ENCODE results near the gene UNC119. TPM values are rescaled to one million over a fixed set of nuclear protein-coding genes. Genes with fewer than 3 reads are reported as not detected.
"Not testable (repeated sequence)": the region's sequence is repeated elsewhere in the genome, so short reads cannot be mapped to it uniquely, and the experiment has no call there.

UNC119 gene
- total RNA-seq, 2 donors from 2014 or later, result 53.0 to 56.6 TPM

GRCh38 chr17:28534740-28535375, 17.6 kb downstream of the UNC119 start:
- Mint-ChIP-seq H3K9me3 (no peaks in the 10 kb centered on the region), H3K36me3 (no peaks in the 10 kb centered on the region), H3K27ac (no peak overlapping the region)
- DNase-seq (ENCODE audit: low spot score in 2 of 2) (no peak), ATAC-seq (no peak)

- Mint-ChIP-seq H3K36me3 (no peaks in the 10 kb centered on the region), H3K27ac (no peak overlapping the region), H3K9me3 (no peaks in the 10 kb centered on the region)
- no peak for DNase-seq (ENCODE audit: low spot score in 2 of 2)
- no peak for ATAC-seq
Measured at GRCh38 chr17:28533091-28533807, 19.2 kb downstream of the UNC119 start.

GRCh38 chr17:28532050-28532960, 20.1 kb downstream of the UNC119 start:
- DNase-seq (ENCODE audit: low spot score in 2 of 2) (no peak), ATAC-seq (no peak)
- H3K36me3 Mint-ChIP-seq, result no peaks in the 10 kb centered on the region
- H3K9me3 Mint-ChIP-seq, result no peaks in the 10 kb centered on the region
- H3K27ac Mint-ChIP-seq, result no peak overlapping the region

GRCh38 chr17:28530926-28531325, 21.5 kb downstream of the UNC119 start:
- DNase-seq (ENCODE audit: low spot score in 2 of 2), result no peak
- no peak for ATAC-seq
- Mint-ChIP-seq H3K9me3 (no peaks in the 10 kb centered on the region), H3K36me3 (no peaks in the 10 kb centered on the region), H3K27ac (no peak overlapping the region)

- DNase-seq (ENCODE audit: low spot score in 2 of 2), result no peak
- H3K27ac Mint-ChIP-seq, result no peak overlapping the region
- no peaks in the 10 kb centered on the region for H3K36me3 Mint-ChIP-seq
- no peak for ATAC-seq
- H3K9me3 Mint-ChIP-seq, result no peaks in the 10 kb centered on the region
Measured at GRCh38 chr17:28530250-28530649, 22.2 kb downstream of the UNC119 start.

- H3K27ac Mint-ChIP-seq, result no peak overlapping the region
- DNase-seq (ENCODE audit: low spot score in 2 of 2) (no peak), ATAC-seq (no peak)
- no peaks in the 10 kb centered on the region for H3K36me3 Mint-ChIP-seq
- no peaks in the 10 kb centered on the region for H3K9me3 Mint-ChIP-seq
Measured at GRCh38 chr17:28529013-28529400, 23.4 kb downstream of the UNC119 start.

- DNase-seq (ENCODE audit: low spot score in 2 of 2) (no peak), ATAC-seq (no peak)
- Mint-ChIP-seq H3K27ac (no peak overlapping the region), H3K36me3 (no peaks in the 10 kb centered on the region), H3K9me3 (no peaks in the 10 kb centered on the region)
Measured at GRCh38 chr17:28528327-28529012, 24.0 kb downstream of the UNC119 start.

- no peak for ATAC-seq
- Mint-ChIP-seq H3K27ac (no peak overlapping the region), H3K36me3 (no peaks in the 10 kb centered on the region), H3K9me3 (no peaks in the 10 kb centered on the region)
- no peak for DNase-seq (ENCODE audit: low spot score in 2 of 2)
Measured at GRCh38 chr17:28527859-28528258, 24.6 kb downstream of the UNC119 start.

GRCh38 chr17:28527181-28527681, 25.2 kb downstream of the UNC119 start:
- ATAC-seq (no peak), DNase-seq (ENCODE audit: low spot score in 2 of 2) (no peak)
- no peaks in the 10 kb centered on the region for H3K36me3 Mint-ChIP-seq
- H3K27ac Mint-ChIP-seq, result no peak overlapping the region
- no peaks in the 10 kb centered on the region for H3K9me3 Mint-ChIP-seq

- DNase-seq (ENCODE audit: low spot score in 2 of 2) (no peak), ATAC-seq (no peak)
- no peaks in the 10 kb centered on the region for H3K36me3 Mint-ChIP-seq
- no peaks in the 10 kb centered on the region for H3K9me3 Mint-ChIP-seq
- peak overlapping the region in 1 of 2 donors; percentile 55 for H3K27ac Mint-ChIP-seq
Measured at GRCh38 chr17:28526381-28526780, 26.0 kb downstream of the UNC119 start.

GRCh38 chr17:28524476-28525424, 27.7 kb downstream of the UNC119 start:
- ATAC-seq, result no peak
- no peaks in the 10 kb centered on the region for H3K36me3 Mint-ChIP-seq
- H3K9me3 Mint-ChIP-seq, result no peaks in the 10 kb centered on the region
- H3K27ac Mint-ChIP-seq, result peak overlapping the region in 1 of 2 donors; percentile 37
- no peak for DNase-seq (ENCODE audit: low spot score in 2 of 2)

- DNase-seq (ENCODE audit: low spot score in 2 of 2) (no peak), ATAC-seq (no peak)
- H3K27ac Mint-ChIP-seq, result peak overlapping the region; percentile 19 to 37
- H3K36me3 Mint-ChIP-seq, result no peaks in the 10 kb centered on the region
- no peaks in the 10 kb centered on the region for H3K9me3 Mint-ChIP-seq
Measured at GRCh38 chr17:28523876-28524275, 28.5 kb downstream of the UNC119 start.

GRCh38 chr17:28523186-28523585, 29.2 kb downstream of the UNC119 start:
- no peak for DNase-seq (ENCODE audit: low spot score in 2 of 2)
- H3K36me3 Mint-ChIP-seq, result no peaks in the 10 kb centered on the region
- ATAC-seq, result no peak
- H3K9me3 Mint-ChIP-seq, result no peaks in the 10 kb centered on the region
- H3K27ac Mint-ChIP-seq, result peak overlapping the region in 1 of 2 donors; percentile 19

GRCh38 chr17:28522281-28522680, 30.1 kb downstream of the UNC119 start:
- ATAC-seq; H3K9me3 Mint-ChIP-seq; H3K27ac Mint-ChIP-seq; DNase-seq (ENCODE audit: low spot score in 2 of 2); H3K36me3 Mint-ChIP-seq: not testable (repeated sequence)

- DNase-seq (ENCODE audit: low spot score in 2 of 2), result no peak
- no peaks in the 10 kb centered on the region for H3K9me3 Mint-ChIP-seq
Measured at GRCh38 chr17:28521311-28522085, 30.9 kb downstream of the UNC119 start.

More at GRCh38 chr17:28521311-28522085, 30.9 kb downstream of the UNC119 start:
- no peak for ATAC-seq
- Mint-ChIP-seq H3K27ac (no peak overlapping the region), H3K36me3 (no peaks in the 10 kb centered on the region)
